ENCODE results near the gene MICAL2.

Gene MICAL2

DNA sequence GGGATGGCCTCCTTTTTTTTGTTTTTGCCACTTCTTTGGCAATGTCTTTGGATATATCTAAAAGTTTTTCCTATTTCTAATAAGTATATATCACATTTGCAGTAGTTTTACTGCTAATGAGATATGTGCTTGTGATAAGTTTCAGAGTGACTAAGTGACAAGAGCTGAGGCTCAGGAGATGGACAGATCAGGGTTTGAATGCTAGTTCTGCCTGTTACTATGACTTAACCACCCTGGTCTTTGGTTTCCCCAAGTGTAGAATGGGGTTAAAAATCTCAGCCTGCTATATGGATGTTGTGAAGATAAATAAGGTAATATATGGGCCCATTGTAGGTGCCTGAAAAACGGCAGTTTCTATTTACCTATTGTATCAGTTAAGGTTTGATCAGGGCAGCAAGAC is 9.1 kb upstream of the MICAL2 start:
- TF ChIP-seq, protein P1, sequence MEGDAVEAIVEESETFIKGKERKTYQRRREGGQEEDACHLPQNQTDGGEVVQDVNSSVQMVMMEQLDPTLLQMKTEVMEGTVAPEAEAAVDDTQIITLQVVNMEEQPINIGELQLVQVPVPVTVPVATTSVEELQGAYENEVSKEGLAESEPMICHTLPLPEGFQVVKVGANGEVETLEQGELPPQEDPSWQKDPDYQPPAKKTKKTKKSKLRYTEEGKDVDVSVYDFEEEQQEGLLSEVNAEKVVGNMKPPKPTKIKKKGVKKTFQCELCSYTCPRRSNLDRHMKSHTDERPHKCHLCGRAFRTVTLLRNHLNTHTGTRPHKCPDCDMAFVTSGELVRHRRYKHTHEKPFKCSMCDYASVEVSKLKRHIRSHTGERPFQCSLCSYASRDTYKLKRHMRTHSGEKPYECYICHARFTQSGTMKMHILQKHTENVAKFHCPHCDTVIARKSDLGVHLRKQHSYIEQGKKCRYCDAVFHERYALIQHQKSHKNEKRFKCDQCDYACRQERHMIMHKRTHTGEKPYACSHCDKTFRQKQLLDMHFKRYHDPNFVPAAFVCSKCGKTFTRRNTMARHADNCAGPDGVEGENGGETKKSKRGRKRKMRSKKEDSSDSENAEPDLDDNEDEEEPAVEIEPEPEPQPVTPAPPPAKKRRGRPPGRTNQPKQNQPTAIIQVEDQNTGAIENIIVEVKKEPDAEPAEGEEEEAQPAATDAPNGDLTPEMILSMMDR (IDR thresholded peaks at IDR 0.05) = no peak
- no peak overlapping the region for H3K27ac ChIP-seq

DNA sequence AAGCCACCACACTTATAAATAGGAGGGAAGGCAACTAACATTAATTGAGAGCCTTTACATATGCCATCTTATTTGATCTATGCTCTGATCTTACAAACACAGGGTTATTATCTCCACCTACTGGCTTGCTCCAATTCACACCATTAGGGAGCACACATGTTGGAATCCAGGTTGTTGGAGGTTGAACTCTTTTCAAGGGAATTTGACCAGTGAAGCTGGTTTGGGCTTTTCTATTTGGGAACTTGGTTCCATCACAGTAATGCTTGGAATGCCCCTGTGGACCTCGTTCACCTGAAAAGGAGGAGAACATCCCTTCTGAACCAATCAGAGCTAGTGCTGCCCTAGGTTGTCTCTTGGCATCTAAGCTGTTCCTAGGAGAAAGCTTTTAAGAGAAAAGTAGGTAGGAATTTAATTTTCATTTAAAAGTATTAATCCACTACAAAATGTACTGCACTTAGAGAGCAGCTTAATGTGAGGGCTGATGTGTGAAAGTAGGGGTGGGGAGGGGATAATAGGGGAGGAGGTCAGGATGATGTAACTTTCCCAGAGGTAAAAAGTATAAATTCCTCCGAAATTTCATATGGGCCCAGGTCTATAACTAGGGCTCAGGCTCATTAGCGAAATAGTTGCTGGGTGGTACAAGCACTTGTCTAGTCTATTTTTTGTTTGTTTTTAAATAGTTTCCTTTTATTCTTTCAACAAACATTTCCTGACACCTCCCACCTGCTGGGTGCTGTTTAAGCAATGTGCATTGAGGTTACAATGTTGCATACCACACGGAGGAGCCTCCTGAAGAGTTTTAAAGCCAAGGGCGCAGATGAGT is 7.6 kb upstream of the MICAL2 start:
- no peak overlapping the region for H3K27ac ChIP-seq
- TF ChIP-seq, protein P1 (IDR thresholded peaks at IDR 0.05) = no peak
- no peak for TF ChIP-seq ZFX (IDR thresholded peaks at IDR 0.05; ENCODE audit: borderline replicate concordance)

DNA sequence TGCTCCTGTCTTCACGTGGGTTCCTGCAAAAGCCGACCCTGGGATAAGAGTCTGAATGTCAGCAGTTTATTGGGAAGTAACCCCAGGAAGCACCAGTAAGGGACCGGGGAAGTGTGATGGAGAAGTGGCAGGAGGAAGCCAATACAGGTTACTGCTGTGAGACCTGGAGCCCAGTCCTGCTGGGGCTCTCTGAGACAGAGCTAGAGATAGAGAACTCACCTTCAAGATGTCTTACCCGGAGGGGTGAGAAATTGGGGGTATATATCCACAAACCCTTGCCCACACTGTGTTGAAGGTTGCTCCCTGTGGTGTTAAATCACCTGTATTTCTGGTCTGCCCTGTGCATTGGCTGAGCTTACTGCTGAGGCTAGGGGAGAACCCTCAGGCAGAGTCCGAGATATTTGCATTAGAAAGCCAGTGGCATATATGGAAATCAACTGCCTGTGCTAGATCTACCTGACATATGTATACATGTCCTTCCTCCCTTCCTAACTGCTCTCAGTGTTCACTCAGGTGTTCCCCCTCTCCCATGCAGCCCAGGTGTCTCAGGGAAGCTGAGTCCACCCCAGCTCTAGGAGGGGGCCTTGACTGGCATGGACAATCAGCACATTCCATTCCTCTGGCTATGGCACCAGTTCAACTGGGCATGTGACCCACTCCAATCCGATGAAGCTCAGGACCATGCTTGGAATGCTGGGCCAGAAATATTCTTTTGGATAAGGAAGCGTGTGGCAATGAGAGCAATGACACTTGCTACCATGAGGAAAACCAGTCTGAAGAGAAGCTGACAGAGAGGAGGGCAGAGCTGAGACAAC is 6.8 kb upstream of the MICAL2 start:
- H3K27ac ChIP-seq = no peak overlapping the region
- TF ChIP-seq, protein P1 (IDR thresholded peaks at IDR 0.05) = no peak
- no peak for TF ChIP-seq ZFX (IDR thresholded peaks at IDR 0.05; ENCODE audit: borderline replicate concordance)

DNA sequence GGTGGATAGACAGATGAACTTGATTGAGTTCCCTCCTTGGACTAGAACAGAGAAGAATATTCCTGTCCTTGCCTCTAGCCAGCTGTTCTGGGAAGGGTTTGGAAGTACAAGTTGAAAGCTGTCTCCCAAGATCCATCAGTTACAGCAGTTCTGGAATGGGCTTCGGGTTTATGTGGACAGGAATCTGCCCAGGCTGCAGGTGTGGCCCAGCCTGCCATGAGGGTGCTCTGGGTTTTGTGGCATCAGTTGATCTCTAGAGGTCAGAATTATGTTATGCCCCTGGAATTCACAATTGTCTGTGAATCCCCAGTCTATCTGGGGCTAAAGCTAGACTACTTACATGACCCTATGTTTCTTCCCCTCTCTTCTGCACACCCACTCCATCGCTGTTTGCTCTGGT is 4.9 kb upstream of the MICAL2 start:
- H3K27ac ChIP-seq = no peak overlapping the region
- TF ChIP-seq, protein P1 (IDR thresholded peaks at IDR 0.05) = no peak
- TF ChIP-seq ZFX (IDR thresholded peaks at IDR 0.05; ENCODE audit: borderline replicate concordance) = no peak

DNA sequence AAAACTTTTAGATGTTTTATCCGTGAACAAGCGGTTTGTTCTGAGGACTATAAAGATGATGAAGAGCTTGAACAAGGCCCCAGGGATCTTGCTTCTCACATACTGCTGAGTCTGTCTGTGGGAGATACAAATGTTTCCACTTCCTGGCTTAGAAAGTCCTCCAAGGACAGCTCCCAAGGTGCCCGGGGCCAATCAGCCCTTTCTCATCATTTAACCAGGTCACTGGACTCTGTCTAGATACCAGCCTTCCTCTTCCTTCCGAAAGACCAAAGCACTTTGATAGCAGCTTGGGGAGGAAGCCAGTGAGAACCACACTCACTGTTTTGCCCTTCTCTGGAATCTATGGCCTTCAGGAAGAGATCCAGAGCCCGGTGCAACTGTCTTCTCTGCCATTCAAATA is 4.3 kb upstream of the MICAL2 start:
- no peak overlapping the region for H3K27ac ChIP-seq
- TF ChIP-seq, protein P1 (IDR thresholded peaks at IDR 0.05) = no peak
- TF ChIP-seq ZFX (IDR thresholded peaks at IDR 0.05; ENCODE audit: borderline replicate concordance) = no peak

DNA sequence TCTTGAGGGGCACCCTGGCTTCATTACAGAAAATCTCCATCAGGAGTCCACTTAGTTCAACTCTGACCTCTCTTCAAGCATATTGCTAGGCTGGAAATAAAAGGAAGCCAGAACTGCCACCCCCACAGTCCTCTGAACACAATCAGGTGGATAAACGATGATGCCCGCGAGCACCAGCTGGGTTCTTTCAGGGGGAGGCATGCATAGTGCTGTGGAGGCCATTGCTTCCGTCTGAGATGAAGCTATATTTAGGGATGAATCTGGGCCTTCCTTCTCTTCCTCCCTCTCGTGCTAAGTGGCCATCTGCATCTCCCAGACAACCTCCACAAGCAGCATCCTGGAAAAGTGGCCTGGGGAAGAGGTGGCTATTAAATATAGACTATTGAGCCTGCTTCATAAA is 3.9 kb upstream of the MICAL2 start:
- H3K27ac ChIP-seq = no peak overlapping the region
- TF ChIP-seq, protein P1 (IDR thresholded peaks at IDR 0.05) = no peak
- no peak for TF ChIP-seq ZFX (IDR thresholded peaks at IDR 0.05; ENCODE audit: borderline replicate concordance)

Data from 22Rv1 (cell line).